T-cell (primary cell): Measurements from ENCODE around the gene CEACAM4. TPM values are rescaled to one million over a fixed set of nuclear protein-coding genes. Genes with fewer than 3 reads are reported as not detected.
A peak's percentile ranks its signal among the peaks of the same experiment; 100 is the strongest.

Experiments used
- ATAC-seq, 4 experiments: fragments of 200-7000 bp in 3 of 4; fragments of 150-1000 bp in 1 of 4; cut with Tn5 transposase; replicated peaks in 1 of 4; 1 replicate in 3 of 4; 2 replicates in 1 of 4; pipeline ENCODE4 v1.10.0; 2021; ENCODE audit warnings: moderate library complexity in 3 of 4, mild to moderate bottlenecking in 2 of 4, moderate number of reproducible peaks in 1 of 4
- CTCF ChIA-PET, 2 donors: fragments of 300-600 bp; sonication (Branson Sonifier 250); formaldehyde crosslinking; loops; one replicate each; lab custom pipeline; 2022; ENCODE audit warnings: antibody characterized with exemption in 2 of 2; lab: Charles Lee
- POLR2A ChIA-PET, 2 donors: fragments of 300-600 bp; sonication (Branson Sonifier 250); formaldehyde crosslinking; loops; one replicate each; lab custom pipeline; 2022; ENCODE audit warnings: antibody characterized with exemption in 2 of 2; lab: Charles Lee
- DNase-seq, 35 experiments: peaks; one replicate each; pipeline versions ENCODE4 v3.0.0 to v3.0.0-alpha.2; 2013 to 2023
- H3K27ac ChIP-seq: one replicate; pipeline ENCODE4 v1.5.1; 2013; ENCODE audit warnings: low read length
- H3K27me3 ChIP-seq, 2 experiments: replicated peaks in 1 of 2; 1 replicate in 1 of 2; 2 replicates in 1 of 2; pipeline versions ENCODE4 v1.6.1 to v1.7.0; 2013; ENCODE audit warnings: low read length in 1 of 2, mixed read lengths in 1 of 2; ENCODE audit not compliant: control insufficient read depth in 2 of 2, insufficient read depth in 2 of 2; ENCODE audit errors: extremely low read depth in 1 of 2
- H3K36me3 ChIP-seq, 2 donors: 1 replicate in 1 of 2; 2 replicates in 1 of 2; pipeline versions ENCODE4 v1.6.1 to v1.7.0; 2013; ENCODE audit warnings: low read length in 1 of 2; ENCODE audit not compliant: control insufficient read depth in 2 of 2, insufficient read depth in 1 of 2; ENCODE audit errors: extremely low read depth in 1 of 2
- H3K4me1 ChIP-seq, 2 experiments: 1 replicate in 1 of 2; 2 replicates in 1 of 2; pipeline versions ENCODE4 v1.6.1 to v1.7.0; 2013; ENCODE audit warnings: low read length in 2 of 2, mixed read lengths in 1 of 2; ENCODE audit not compliant: insufficient read depth in 2 of 2, control insufficient read depth in 1 of 2; ENCODE audit errors: extremely low read depth in 1 of 2
- H3K4me3 ChIP-seq, 2 donors: 1 replicate in 1 of 2; 2 replicates in 1 of 2; pipeline versions ENCODE4 v1.5.1 to v1.7.0; 2013; ENCODE audit warnings: mild to moderate bottlenecking in 2 of 2, low read length in 1 of 2, moderate library complexity in 1 of 2; ENCODE audit not compliant: control insufficient read depth in 1 of 2; ENCODE audit errors: extremely low read depth in 1 of 2
- H3K9me3 ChIP-seq: 2 replicates; pipeline ENCODE4 v1.7.0; 2013
- H3K27ac Mint-ChIP-seq, 2 donors: one replicate each; pipeline ENCODE4 v1.8.0; 2020 to 2021; ENCODE audit warnings: mild to moderate bottlenecking in 2 of 2, mixed read lengths in 2 of 2
- H3K27me3 Mint-ChIP-seq, 2 donors: one replicate each; pipeline ENCODE4 v1.8.0; 2021 to 2022; ENCODE audit warnings: mixed read lengths in 2 of 2
- H3K36me3 Mint-ChIP-seq: one replicate; pipeline ENCODE4 v1.8.0; 2021; ENCODE audit warnings: mixed read lengths
- H3K4me1 Mint-ChIP-seq, 3 donors: one replicate each; pipeline ENCODE4 v1.8.0; 2020 to 2022; ENCODE audit warnings: mixed read lengths in 3 of 3, mild to moderate bottlenecking in 1 of 3
- H3K4me3 Mint-ChIP-seq, 3 donors: one replicate each; pipeline ENCODE4 v1.8.0; 2020 to 2022; ENCODE audit warnings: mild to moderate bottlenecking in 3 of 3, mixed read lengths in 3 of 3, moderate library complexity in 3 of 3
- H3K9me3 Mint-ChIP-seq, 3 donors: one replicate each; pipeline ENCODE4 v1.8.0; 2020 to 2022; ENCODE audit warnings: mixed read lengths in 3 of 3
- WGBS: methylation state at CpG from one replicate; pipeline ENCODE4 v1.1.5; 2013; ENCODE audit warnings: missing lambda C conversion rate; ENCODE audit not compliant: insufficient coverage; 5-methylcytosine and 5-hydroxymethylcytosine counted together
- total RNA-seq, 35 experiments: library from RNA in 6 of 35; stranded (reverse) in 6 of 35; fragments of 120-200 nt in 1 of 35; gene quantifications; one replicate each; pipeline versions ENCODE4 v1.2.1 to v1.2.4 and lab custom pipeline; 2013 to 2026

The CEACAM4 gene
- total RNA-seq, 5 donors from 2014 or later (not counting 1 experiment from before 2014, with no cell fraction given): 0.46 to 1.0 (median 0.68) TPM; not detected in 1

- CTCF ChIA-PET: no interaction called here
- H3K4me3 ChIP-seq: no peak overlapping the region
- POLR2A ChIA-PET: no interaction called here
Observed at GRCh38 chr19:41601771-41602170, 25.1 kb downstream of the CEACAM4 start.

GRCh38 chr19:41599175-41599966 lies 27.5 kb downstream of the CEACAM4 start:
- Mint-ChIP-seq H3K9me3 (no peaks in the 10 kb centered on the region), H3K27me3 (peaks cover 6 to 34% of the 10 kb centered on the region in 2 donors), H3K27ac (no peak overlapping the region), H3K4me1 (peaks cover 8 to 17% (median 14%) of the 10 kb centered on the region in 3 donors), H3K36me3 (no peaks in the 10 kb centered on the region), H3K4me3 (no peak overlapping the region)
- ATAC-seq: no peak
- ChIA-PET CTCF (interaction anchor here in 1 of 2 donors (0.6 kb wide), 1 partner anchor 1294 kb away, joined by 3 read pairs; no protein-coding TSS in a partner anchor), POLR2A (no interaction called here)
- H3K4me1 ChIP-seq: peaks cover 0 to 3% of the 10 kb centered on the region in 2 experiments
- no peak overlapping the region for H3K4me3 ChIP-seq
- H3K27ac ChIP-seq: no peak overlapping the region
- H3K27me3 ChIP-seq: peaks cover 0 to 8% of the 10 kb centered on the region in 2 experiments
- no peaks in the 10 kb centered on the region for H3K36me3 ChIP-seq
- no peak for DNase-seq
- H3K9me3 ChIP-seq: no peaks in the 10 kb centered on the region
- WGBS: 60% methylated on average over 1 of the region's 6 CpGs

More at GRCh38 chr19:41601771-41602170, 25.1 kb downstream of the CEACAM4 start:
- Mint-ChIP-seq H3K9me3 (no peaks in the 10 kb centered on the region), H3K27me3 (peaks cover 4 to 23% of the 10 kb centered on the region in 2 donors), H3K4me3 (no peak overlapping the region), H3K36me3 (no peaks in the 10 kb centered on the region), H3K4me1 (peaks cover 3 to 6% (median 4%) of the 10 kb centered on the region in 3 donors), H3K27ac (no peak overlapping the region)
- DNase-seq: no peak
- no peak overlapping the region for H3K27ac ChIP-seq
- H3K9me3 ChIP-seq: no peaks in the 10 kb centered on the region
- H3K27me3 ChIP-seq: peaks cover 0 to 12% of the 10 kb centered on the region in 2 experiments
- no peak for ATAC-seq
- no peaks in the 10 kb centered on the region for H3K36me3 ChIP-seq
- H3K4me1 ChIP-seq: peaks cover 0 to 3% of the 10 kb centered on the region in 2 experiments
- WGBS: 69% methylated on average over 3 of the region's 4 CpGs

GRCh38 chr19:41597600-41598041 lies 29.3 kb downstream of the CEACAM4 start:
- Mint-ChIP-seq H3K27ac (no peak overlapping the region), H3K9me3 (no peaks in the 10 kb centered on the region), H3K4me1 (peaks cover 8 to 17% (median 14%) of the 10 kb centered on the region in 3 donors), H3K4me3 (no peak overlapping the region), H3K36me3 (no peaks in the 10 kb centered on the region), H3K27me3 (peaks cover 7 to 40% of the 10 kb centered on the region in 2 donors)
- CTCF ChIA-PET: interaction anchor here (0.6 to 0.8 kb wide), 4 partner anchors 41 to 967 kb away, joined by 3 to 4 read pairs (median 3); no protein-coding TSS in a partner anchor
- 0% methylated on average over 1 of the region's 10 CpGs for WGBS
- peak; percentile 75 to 88 (median 82) for ATAC-seq
- peak; percentile 37 to 86 (median 65) for DNase-seq
- H3K4me3 ChIP-seq: no peak overlapping the region
- peaks cover 0 to 3% of the 10 kb centered on the region in 2 experiments for H3K4me1 ChIP-seq
- H3K27me3 ChIP-seq: peaks cover 0 to 8% of the 10 kb centered on the region in 2 experiments
- H3K9me3 ChIP-seq: no peaks in the 10 kb centered on the region
- no peaks in the 10 kb centered on the region for H3K36me3 ChIP-seq
- POLR2A ChIA-PET: no interaction called here
- no peak overlapping the region for H3K27ac ChIP-seq

GRCh38 chr19:41595890-41596280 lies 31.0 kb downstream of the CEACAM4 start:
- Histone ChIP-seq H3K9me3 (no peaks in the 10 kb centered on the region), H3K4me3 (no peak overlapping the region), H3K36me3 (no peaks in the 10 kb centered on the region), H3K27me3 (peaks cover 0 to 8% of the 10 kb centered on the region in 2 experiments), H3K27ac (no peak overlapping the region), H3K4me1 (peaks cover 0 to 3% of the 10 kb centered on the region in 2 experiments)
- WGBS: 14% methylated on average over 1 of the region's 3 CpGs
- Mint-ChIP-seq H3K9me3 (no peaks in the 10 kb centered on the region), H3K27ac (no peak overlapping the region), H3K4me3 (no peak overlapping the region), H3K27me3 (peaks cover 7 to 39% of the 10 kb centered on the region in 2 donors), H3K36me3 (no peaks in the 10 kb centered on the region), H3K4me1 (peaks cover 8 to 17% (median 14%) of the 10 kb centered on the region in 3 donors)
- CTCF ChIA-PET: interaction anchor here in 1 of 2 donors (0.6 to 1.3 kb wide), 3 partner anchors 9 to 147 kb away, joined by 3 to 5 read pairs (median 4); no protein-coding TSS in a partner anchor
- ATAC-seq (no peak), DNase-seq (no peak)
- POLR2A ChIA-PET: no interaction called here

- ATAC-seq (peak; percentile 86 to 92 (median 88)), DNase-seq (peak in 34 of 35 experiments; percentile 35 to 87 (median 52))
- no peak overlapping the region for H3K27ac ChIP-seq
- WGBS: no CpG with 5 or more reads among the region's 4 CpGs
- peaks cover 0 to 6% of the 10 kb centered on the region in 2 experiments for H3K27me3 ChIP-seq
- no peaks in the 10 kb centered on the region for H3K36me3 ChIP-seq
- H3K4me1 Mint-ChIP-seq: peaks cover 8 to 19% (median 14%) of the 10 kb centered on the region in 3 donors
- no peak overlapping the region for H3K4me3 ChIP-seq
- H3K4me3 Mint-ChIP-seq: no peak overlapping the region
- H3K36me3 Mint-ChIP-seq: no peaks in the 10 kb centered on the region
- H3K27ac Mint-ChIP-seq: no peak overlapping the region
- H3K4me1 ChIP-seq: peaks cover 0 to 3% of the 10 kb centered on the region in 2 experiments
- POLR2A ChIA-PET: no interaction called here
- H3K9me3 ChIP-seq: no peaks in the 10 kb centered on the region
- CTCF ChIA-PET: interaction anchor here in 1 of 2 donors (1.3 kb wide), 1 partner anchor 147 kb away, joined by 5 read pairs; no protein-coding TSS in a partner anchor
- H3K9me3 Mint-ChIP-seq: no peaks in the 10 kb centered on the region
- H3K27me3 Mint-ChIP-seq: peaks cover 7 to 39% of the 10 kb centered on the region in 2 donors
Observed at GRCh38 chr19:41595258-41595889, 31.5 kb downstream of the CEACAM4 start.

GRCh38 chr19:41591951-41592562 lies 34.8 kb downstream of the CEACAM4 start:
- H3K4me3 ChIP-seq: no peak overlapping the region
- Mint-ChIP-seq H3K4me3 (no peak overlapping the region), H3K4me1 (peaks cover 6 to 24% (median 10%) of the 10 kb centered on the region in 3 donors), H3K36me3 (no peaks in the 10 kb centered on the region), H3K27me3 (peaks cover 4 to 28% of the 10 kb centered on the region in 2 donors), H3K27ac (no peak overlapping the region), H3K9me3 (no peaks in the 10 kb centered on the region)
- H3K4me1 ChIP-seq: no peaks in the 10 kb centered on the region
- ChIA-PET CTCF (no interaction called here), POLR2A (no interaction called here)
- H3K27ac ChIP-seq: no peak overlapping the region
- H3K9me3 ChIP-seq: no peaks in the 10 kb centered on the region
- ATAC-seq: no peak
- peaks cover 0 to 6% of the 10 kb centered on the region in 2 experiments for H3K27me3 ChIP-seq
- H3K36me3 ChIP-seq: peaks cover 0 to 3% of the 10 kb centered on the region in 2 donors
- 43% methylated on average over 5 of the region's 5 CpGs for WGBS
- DNase-seq: no peak
